OCI-LY7 (cell line): ENCODE results near the gene C1orf105.

Experiments used
- CTCF ChIP-seq: fragments of 200-600 bp; sonication (generic); conservative IDR thresholded peaks from 2 replicates; pipeline ENCODE4 v1.5.1; 2014; ENCODE audit warnings: mild to moderate bottlenecking, antibody characterized with exemption, low read length, moderate library complexity, mixed read lengths
- EZH2phosphoT487 ChIP-seq: fragments of 200-600 bp; sonication (generic); IDR thresholded peaks from 2 replicates; pipeline ENCODE4 v1.6.1; 2018; ENCODE audit warnings: low read depth, borderline replicate concordance, mild to moderate bottlenecking, mixed run types, antibody characterized with exemption, low read length, moderate library complexity, mixed read lengths

- TF ChIP-seq CTCF (no peak), EZH2phosphoT487 (no peak)
These were observed 45.3 kb upstream of the C1orf105 start for GRCh38 chr1:172375211-172375631.
